Prostate gland (tissue), 2 donors: ENCODE measurements around the gene IFI27L2. TPM values are rescaled to one million over a fixed set of nuclear protein-coding genes. Genes with fewer than 3 reads are reported as not detected.
"Not testable (repeated sequence)": the region's sequence is repeated elsewhere in the genome, so short reads cannot be mapped to it uniquely, and the experiment has no call there.

Experiments
- DNase-seq: peaks from one replicate; pipeline ENCODE4 v3.0.0-alpha.2; 2019; ENCODE audit warnings: low spot score
- H3K27ac ChIP-seq, 2 donors: fragments of 200-600 bp; sonication (generic); 2 replicates each; pipeline ENCODE4 v1.5.1; 2017 to 2019
- H3K27me3 ChIP-seq: fragments of 200-600 bp; sonication (generic); replicated peaks from 2 replicates; pipeline ENCODE4 v1.5.1; 2019; ENCODE audit not compliant: insufficient read depth
- H3K36me3 ChIP-seq, 2 donors: fragments of 200-600 bp; sonication (generic); 1 replicate in 1 of 2; 2 replicates in 1 of 2; pipeline versions ENCODE4 v1.5.1 to v1.8.1; 2017 to 2019
- H3K4me1 ChIP-seq: fragments of 200-600 bp; sonication (generic); replicated peaks from 2 replicates; pipeline ENCODE4 v1.5.1; 2019
- H3K4me3 ChIP-seq, 2 donors: fragments of 200-600 bp; sonication (generic); 2 replicates each; pipeline ENCODE4 v1.5.1; 2017 to 2019
- H3K9me3 ChIP-seq: fragments of 200-600 bp; sonication (generic); 2 replicates; pipeline ENCODE4 v1.5.1; 2017
- POLR2A ChIP-seq: fragments of 450-650 bp; IDR thresholded peaks from one replicate; pipeline ENCODE4 v1.6.1; 2016; ENCODE audit warnings: antibody characterized with exemption, mild to moderate bottlenecking
- POLR2AphosphoS5 ChIP-seq: sonication (generic); formaldehyde crosslinking; IDR thresholded peaks from one replicate; pipeline ENCODE4 v1.6.1; 2017; ENCODE audit warnings: antibody characterized with exemption
- WGBS: methylation state at CpG from one replicate; pipeline ENCODE4 v1.1.5; 2018; 5-methylcytosine and 5-hydroxymethylcytosine counted together
- intact Hi-C: fragments of 100-400 bp; cut with DNase I; formaldehyde crosslinking; loops from one replicate; pipeline ENCODE4 v1.14.2; 2022
- total RNA-seq, 2 donors: library from RNA; depleted of rRNA; stranded (reverse); fragments of >200 nt; gene quantifications; one replicate each; pipeline ENCODE4 v1.1.0, GENCODE V29; 2016
- TF ChIP-seq, protein P1 (sequence below), 4 experiments: fragments of 200-600 bp in 2 of 4; fragments of 450-650 bp in 2 of 4; sonication (generic) in 2 of 4; IDR thresholded peaks; 1 replicate in 3 of 4; 2 replicates in 1 of 4; pipeline ENCODE4 v1.5.1; 2016 to 2019; ENCODE audit warnings: antibody characterized with exemption in 4 of 4, mild to moderate bottlenecking in 2 of 4, moderate library complexity in 2 of 4

IFI27L2 gene
- total RNA-seq, 2 donors from 2014 or later, result 23.3 to 118 TPM

DNA sequence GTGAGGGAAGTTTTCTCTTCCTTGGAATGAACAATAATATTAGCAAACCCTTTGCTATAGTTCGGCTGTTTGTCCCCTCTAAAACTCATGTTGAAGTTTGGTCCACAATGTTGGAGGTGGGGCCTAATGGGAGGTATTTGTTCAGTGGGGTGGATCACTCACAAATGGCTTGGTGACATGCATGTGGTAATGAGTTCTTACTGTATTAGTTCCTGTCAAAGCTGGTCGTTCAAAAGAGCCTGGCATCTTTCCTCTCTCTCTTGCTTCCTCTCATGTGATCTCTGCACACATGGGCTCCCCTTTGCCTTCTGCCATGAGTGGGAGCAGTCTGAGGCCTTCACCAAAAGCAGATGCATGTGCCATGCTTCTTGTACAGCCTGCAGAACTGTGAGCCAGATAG, 31.7 kb upstream of the IFI27L2 start:
- 52% methylated on average over 2 of the region's 2 CpGs for WGBS
- intact Hi-C loops, result no loop called here

DNA sequence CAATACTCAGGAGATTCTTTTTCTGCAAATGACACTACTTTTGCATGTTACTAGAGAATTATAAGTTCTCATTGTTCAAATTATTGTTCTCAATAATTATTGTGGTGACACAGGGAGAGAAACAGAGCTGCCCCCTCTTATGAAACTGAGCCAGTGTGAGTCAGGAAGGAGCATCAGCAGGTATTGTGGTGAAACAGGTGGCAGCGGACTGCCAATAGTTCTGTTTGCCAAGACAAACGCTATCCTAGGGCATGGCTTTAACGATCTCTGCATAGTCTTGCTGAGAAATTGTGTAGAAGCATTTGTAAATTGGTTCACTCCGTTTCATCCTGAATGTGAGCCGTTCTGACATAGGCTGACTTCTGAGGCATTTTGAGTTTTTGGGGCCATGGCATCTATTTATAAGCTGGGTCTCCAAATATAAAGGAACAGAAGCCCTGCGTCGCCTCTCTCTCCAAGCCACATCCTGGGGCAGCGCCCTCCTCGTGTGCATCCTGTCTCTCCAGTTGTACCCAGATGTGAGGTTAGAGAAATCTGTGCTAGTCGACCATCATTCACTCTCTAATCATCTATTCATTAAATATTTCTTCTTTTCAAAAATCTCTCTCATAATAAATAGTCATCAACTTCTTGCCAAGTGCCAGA, 29.0 kb upstream of the IFI27L2 start:
- Histone ChIP-seq H3K4me1 (peaks cover 2% of the 10 kb centered on the region), H3K27ac (no peak overlapping the region), H3K4me3 (no peak overlapping the region), H3K36me3 (no peaks in the 10 kb centered on the region), H3K9me3 (no peaks in the 10 kb centered on the region), H3K27me3 (no peaks in the 10 kb centered on the region)
- 40% methylated on average over 10 of the region's 10 CpGs for WGBS
- TF ChIP-seq, protein P1, sequence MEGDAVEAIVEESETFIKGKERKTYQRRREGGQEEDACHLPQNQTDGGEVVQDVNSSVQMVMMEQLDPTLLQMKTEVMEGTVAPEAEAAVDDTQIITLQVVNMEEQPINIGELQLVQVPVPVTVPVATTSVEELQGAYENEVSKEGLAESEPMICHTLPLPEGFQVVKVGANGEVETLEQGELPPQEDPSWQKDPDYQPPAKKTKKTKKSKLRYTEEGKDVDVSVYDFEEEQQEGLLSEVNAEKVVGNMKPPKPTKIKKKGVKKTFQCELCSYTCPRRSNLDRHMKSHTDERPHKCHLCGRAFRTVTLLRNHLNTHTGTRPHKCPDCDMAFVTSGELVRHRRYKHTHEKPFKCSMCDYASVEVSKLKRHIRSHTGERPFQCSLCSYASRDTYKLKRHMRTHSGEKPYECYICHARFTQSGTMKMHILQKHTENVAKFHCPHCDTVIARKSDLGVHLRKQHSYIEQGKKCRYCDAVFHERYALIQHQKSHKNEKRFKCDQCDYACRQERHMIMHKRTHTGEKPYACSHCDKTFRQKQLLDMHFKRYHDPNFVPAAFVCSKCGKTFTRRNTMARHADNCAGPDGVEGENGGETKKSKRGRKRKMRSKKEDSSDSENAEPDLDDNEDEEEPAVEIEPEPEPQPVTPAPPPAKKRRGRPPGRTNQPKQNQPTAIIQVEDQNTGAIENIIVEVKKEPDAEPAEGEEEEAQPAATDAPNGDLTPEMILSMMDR (IDR thresholded peaks at IDR 0.05), result no peak
- TF ChIP-seq POLR2AphosphoS5 (no peak), POLR2A (no peak)
- intact Hi-C loops, result no loop called here
- DNase-seq, result no peak

More for the DNA sequence above, 31.7 kb upstream of the IFI27L2 start:
- Histone ChIP-seq H3K36me3 (no peaks in the 10 kb centered on the region), H3K27ac (no peak overlapping the region), H3K9me3 (no peaks in the 10 kb centered on the region), H3K4me3 (no peak overlapping the region), H3K27me3 (no peaks in the 10 kb centered on the region), H3K4me1 (peaks cover 2% of the 10 kb centered on the region)
- TF ChIP-seq POLR2A, result no peak
- no peak for TF ChIP-seq POLR2AphosphoS5
- TF ChIP-seq, protein P1 (IDR thresholded peaks at IDR 0.05), result no peak
- no peak for DNase-seq

DNA sequence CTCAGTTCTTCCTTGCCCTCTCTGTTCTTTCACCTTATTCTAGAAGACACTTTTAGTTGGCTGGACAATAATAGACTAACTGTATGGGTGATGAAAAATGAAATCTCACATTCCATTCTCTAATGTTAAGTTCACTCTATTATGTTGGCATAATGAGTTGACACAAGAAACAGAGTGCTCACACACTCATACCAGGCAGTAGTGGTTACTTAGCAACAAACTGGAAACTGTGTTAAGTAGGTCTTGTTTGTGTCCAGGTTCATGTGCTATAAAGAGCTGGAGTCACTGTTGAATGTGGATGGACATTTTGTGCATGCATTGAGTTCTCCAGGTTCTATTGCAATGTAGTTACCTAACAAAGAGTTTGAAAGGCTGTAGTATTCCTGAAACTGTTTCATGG, 27.8 kb upstream of the IFI27L2 start:
- intact Hi-C loops, result no loop called here
- no peak overlapping the region for H3K27ac ChIP-seq
- H3K9me3 ChIP-seq, result no peaks in the 10 kb centered on the region
- H3K4me1 ChIP-seq, result peaks cover 1% of the 10 kb centered on the region
- H3K4me3 ChIP-seq, result no peak overlapping the region
- no peaks in the 10 kb centered on the region for H3K36me3 ChIP-seq
- H3K27me3 ChIP-seq, result no peaks in the 10 kb centered on the region
- no peak for DNase-seq
- TF ChIP-seq POLR2A, result no peak
- TF ChIP-seq, protein P1 (IDR thresholded peaks at IDR 0.05), result no peak
- TF ChIP-seq POLR2AphosphoS5, result no peak

- H3K9me3 ChIP-seq, H3K4me3 ChIP-seq, H3K27ac ChIP-seq, DNase-seq, H3K27me3 ChIP-seq, intact Hi-C loops, H3K4me1 ChIP-seq, H3K36me3 ChIP-seq: not testable (repeated sequence)
- WGBS, result 93% methylated on average over 1 of the region's 1 CpG
These were observed 26.7 kb upstream of the IFI27L2 start for GRCh38 chr14:94156143-94156542.

GRCh38 chr14:94153750-94154342, 24.4 kb upstream of the IFI27L2 start:
- WGBS, result 90% methylated on average over 6 of the region's 6 CpGs

More at GRCh38 chr14:94153750-94154342, 24.4 kb upstream of the IFI27L2 start:
- Histone ChIP-seq H3K4me3 (no peak overlapping the region), H3K27ac (no peak overlapping the region), H3K4me1 (no peaks in the 10 kb centered on the region), H3K27me3 (no peaks in the 10 kb centered on the region), H3K9me3 (no peaks in the 10 kb centered on the region), H3K36me3 (no peaks in the 10 kb centered on the region)
- TF ChIP-seq POLR2AphosphoS5 (no peak), POLR2A (no peak)
- TF ChIP-seq, protein P1 (IDR thresholded peaks at IDR 0.05), result no peak
- DNase-seq, result no peak
- intact Hi-C loops, result no loop called here
